H9 (cell line): ENCODE measurements around the gene ALDH6A1. TPM values are rescaled to one million over a fixed set of nuclear protein-coding genes. Genes with fewer than 3 reads are reported as not detected.

ENCODE experiments used
- DNase-seq: peaks from one replicate; pipeline ENCODE4 v3.0.0-alpha.2; 2017
- H2AFZ ChIP-seq: one replicate; pipeline ENCODE4 v1.6.1; 2013; ENCODE audit warnings: mild to moderate bottlenecking, low read length, control low read depth, moderate library complexity
- H2AK5ac ChIP-seq: 2 replicates; pipeline ENCODE4 v1.6.1; 2013; ENCODE audit warnings: low read length, control low read depth, mixed read lengths; ENCODE audit not compliant: insufficient read length
- H2BK120ac ChIP-seq: one replicate; pipeline ENCODE4 v1.6.1; 2013; ENCODE audit warnings: low read depth, mild to moderate bottlenecking, low read length, control low read depth, inconsistent platforms; ENCODE audit not compliant: poor library complexity, severe bottlenecking
- H2BK12ac ChIP-seq: 2 replicates; pipeline ENCODE4 v1.6.1; 2013; ENCODE audit warnings: low read length, control low read depth, mixed read lengths, low read depth; ENCODE audit not compliant: insufficient read length
- H2BK15ac ChIP-seq: 2 replicates; pipeline ENCODE4 v1.6.1; 2013; ENCODE audit warnings: low read depth, low read length, control low read depth
- H2BK20ac ChIP-seq: one replicate; pipeline ENCODE4 v1.6.1; 2013; ENCODE audit warnings: low read depth, mild to moderate bottlenecking, low read length, control low read depth, inconsistent platforms; ENCODE audit not compliant: poor library complexity, severe bottlenecking
- H2BK5ac ChIP-seq: 2 replicates; pipeline ENCODE4 v1.6.1; 2013; ENCODE audit warnings: low read length, control low read depth, mixed read lengths; ENCODE audit not compliant: insufficient read length
- H3K14ac ChIP-seq: 2 replicates; pipeline ENCODE4 v1.6.1; 2013; ENCODE audit warnings: low read length, control low read depth; ENCODE audit not compliant: insufficient read depth
- H3K18ac ChIP-seq: 2 replicates; pipeline ENCODE4 v1.6.1; 2013; ENCODE audit warnings: low read depth, mild to moderate bottlenecking, mixed read lengths, low read length, control low read depth; ENCODE audit not compliant: insufficient read length
- H3K23ac ChIP-seq: 2 replicates; pipeline ENCODE4 v1.6.1; 2013; ENCODE audit warnings: low read length, control low read depth, mixed read lengths, low read depth; ENCODE audit not compliant: insufficient read length
- H3K23me2 ChIP-seq: 2 replicates; pipeline ENCODE4 v1.6.1; 2013; ENCODE audit warnings: low read depth, mild to moderate bottlenecking, mixed read lengths, low read length, control low read depth; ENCODE audit not compliant: insufficient read length, poor library complexity, severe bottlenecking
- H3K27ac ChIP-seq: 2 replicates; pipeline ENCODE4 v1.5.1; 2013; ENCODE audit warnings: low read length, control low read depth, mixed read lengths, low read depth; ENCODE audit not compliant: insufficient read length
- H3K27me3 ChIP-seq: 2 replicates; pipeline ENCODE4 v1.6.1; 2013; ENCODE audit warnings: low read length, control low read depth, inconsistent platforms; ENCODE audit not compliant: insufficient read depth
- H3K4ac ChIP-seq: 2 replicates; pipeline ENCODE4 v1.6.1; 2013; ENCODE audit warnings: low read depth, mild to moderate bottlenecking, control low read depth, inconsistent platforms, low read length, moderate library complexity
- H3K4me1 ChIP-seq: 2 replicates; pipeline ENCODE4 v1.6.1; 2013; ENCODE audit warnings: low read length, control low read depth, inconsistent platforms; ENCODE audit not compliant: insufficient read depth
- H3K4me2 ChIP-seq: 2 replicates; pipeline ENCODE4 v1.6.1; 2013; ENCODE audit warnings: low read length, control low read depth, mixed read lengths; ENCODE audit not compliant: insufficient read length, insufficient read depth
- H3K56ac ChIP-seq: 2 replicates; pipeline ENCODE4 v1.6.1; 2013; ENCODE audit warnings: low read depth, mild to moderate bottlenecking, mixed read lengths, low read length, control low read depth; ENCODE audit not compliant: insufficient read length
- H3K79me1 ChIP-seq: 2 replicates; pipeline ENCODE4 v1.6.1; 2013; ENCODE audit warnings: low read depth, mild to moderate bottlenecking, moderate library complexity, low read length, control low read depth, inconsistent platforms; ENCODE audit not compliant: insufficient read depth, poor library complexity, severe bottlenecking
- H3K79me2 ChIP-seq: 2 replicates; pipeline ENCODE4 v1.6.1; 2013; ENCODE audit warnings: low read length, control low read depth, inconsistent platforms; ENCODE audit not compliant: insufficient read depth
- H3K9ac ChIP-seq: 2 replicates; pipeline ENCODE4 v1.6.1; 2013; ENCODE audit warnings: low read length, control low read depth, mixed read lengths; ENCODE audit not compliant: insufficient read length; ENCODE audit errors: extremely low read depth
- H3K9me3 ChIP-seq: one replicate; pipeline ENCODE4 v1.6.1; 2013; ENCODE audit warnings: low read depth, low read length, inconsistent platforms; ENCODE audit not compliant: control insufficient read depth
- H3T11ph ChIP-seq: one replicate; pipeline ENCODE4 v1.6.1; 2013; ENCODE audit warnings: mild to moderate bottlenecking, low read length, control low read depth, inconsistent platforms
- H4K20me1 ChIP-seq: one replicate; pipeline ENCODE4 v1.6.1; 2013; ENCODE audit not compliant: control insufficient read depth, insufficient read length, insufficient read depth
- H4K5ac ChIP-seq: 2 replicates; pipeline ENCODE4 v1.6.1; 2013; ENCODE audit warnings: low read depth, mild to moderate bottlenecking, mixed read lengths, low read length, control low read depth; ENCODE audit not compliant: insufficient read length
- H4K8ac ChIP-seq: replicated peaks from 2 replicates; pipeline ENCODE4 v1.6.1; 2013; ENCODE audit warnings: low read length, control low read depth, mixed read lengths, low read depth; ENCODE audit not compliant: insufficient read length
- H4K91ac ChIP-seq: 2 replicates; pipeline ENCODE4 v1.6.1; 2013; ENCODE audit warnings: low read depth, mild to moderate bottlenecking, moderate library complexity, mixed read lengths, low read length, control low read depth; ENCODE audit not compliant: insufficient read length
- H3K27ac Mint-ChIP-seq, 3 experiments: 2 replicates in 2 of 3; 3 replicates in 1 of 3; pipeline ENCODE4 v1.8.0; 2020 to 2021; ENCODE audit warnings: mixed read lengths in 3 of 3, mild to moderate bottlenecking in 1 of 3, moderate library complexity in 1 of 3
- H3K27me3 Mint-ChIP-seq: 2 replicates; pipeline ENCODE4 v1.8.0; 2021; ENCODE audit warnings: low read depth, mild to moderate bottlenecking, moderate library complexity, mixed read lengths
- H3K36me3 Mint-ChIP-seq, 3 experiments: 2 replicates in 2 of 3; 3 replicates in 1 of 3; pipeline ENCODE4 v1.8.0; 2020 to 2021; ENCODE audit warnings: low read depth in 3 of 3, mixed read lengths in 3 of 3; ENCODE audit not compliant: insufficient read depth in 1 of 3
- H3K4me1 Mint-ChIP-seq, 2 experiments: 2 replicates each; pipeline ENCODE4 v1.8.0; 2020; ENCODE audit warnings: mixed read lengths in 2 of 2
- H3K4me3 Mint-ChIP-seq, 2 experiments: 2 replicates in 1 of 2; 3 replicates in 1 of 2; pipeline ENCODE4 v1.8.0; 2020 to 2021; ENCODE audit warnings: mild to moderate bottlenecking in 2 of 2, mixed read lengths in 2 of 2, moderate library complexity in 1 of 2
- H3K9me3 Mint-ChIP-seq, 2 experiments: 2 replicates in 1 of 2; 3 replicates in 1 of 2; pipeline ENCODE4 v1.8.0; 2020; ENCODE audit warnings: mild to moderate bottlenecking in 2 of 2, mixed read lengths in 2 of 2, moderate library complexity in 1 of 2
- WGBS: extraction: QIAGEN DNeasy Blood & Tissue Kit; methylation state at CpG from one replicate; pipeline ENCODE4 v1.1.7; 2013; ENCODE audit warnings: missing lambda C conversion rate, low lambda C conversion rate, mixed read lengths; ENCODE audit not compliant: insufficient read length; ENCODE audit errors: extremely low coverage; 5-methylcytosine and 5-hydroxymethylcytosine counted together
- total RNA-seq: library from RNA; stranded (reverse); gene quantifications from 2 replicates; pipeline ENCODE4 v1.2.1, GENCODE V29; 2021
- TF ChIP-seq, protein P1 (sequence below): fragments of 200-600 bp; sonication (generic); conservative IDR thresholded peaks from 3 replicates; pipeline ENCODE4 v1.8.0; 2021; ENCODE audit warnings: antibody characterized with exemption, mild to moderate bottlenecking

Gene ALDH6A1
- total RNA-seq, 1 experiment from 2014 or later = 37.8 TPM

DNA sequence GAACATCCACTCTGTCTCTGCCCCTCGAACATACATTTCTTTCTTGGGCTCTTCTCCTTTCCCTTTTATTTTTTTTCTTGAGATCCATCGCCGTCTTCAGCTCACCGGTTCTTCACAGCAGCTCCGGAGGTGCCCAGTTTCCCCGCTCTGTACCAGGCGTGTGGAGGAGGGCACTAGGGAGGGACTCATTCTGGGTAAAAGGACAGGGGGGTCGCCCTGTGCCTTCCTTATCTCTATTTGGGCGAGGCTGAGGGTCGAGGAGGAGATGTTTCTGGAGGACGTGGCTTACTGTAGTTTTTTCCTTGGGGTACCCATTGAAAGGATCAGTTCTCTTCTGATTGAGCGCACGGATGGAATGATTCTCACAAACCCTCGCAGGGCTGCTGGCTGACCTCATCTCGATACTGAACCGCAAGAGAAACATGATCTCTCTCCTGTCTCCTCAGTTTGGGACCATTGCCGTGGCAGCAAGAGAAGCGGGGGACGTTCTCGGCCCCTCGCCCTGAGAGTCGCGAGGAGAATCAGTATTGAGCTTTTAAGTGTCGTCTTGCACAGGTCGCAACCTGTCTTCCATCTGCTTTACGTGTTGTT lies 889 bp upstream of the ALDH6A1 start:
- Histone ChIP-seq H3T11ph (no peak overlapping the region), H3K18ac (peak overlapping the region; percentile 74), H2BK5ac (peak overlapping the region; percentile 58), H2BK20ac (no peak overlapping the region), H3K56ac (peak overlapping the region; percentile 2), H2AK5ac (no peak overlapping the region), H3K14ac (peak overlapping the region; percentile 76), H3K27ac (peak overlapping the region; percentile 10), H3K4ac (no peak overlapping the region; the same call in 1 of the 2 replicates), H4K20me1 (no peaks in the 10 kb centered on the region), H2BK15ac (no peak overlapping the region), H2AFZ (no peak overlapping the region), H3K27me3 (no peaks in the 10 kb centered on the region), H2BK12ac (peak overlapping the region; percentile 31), H3K9ac (peak overlapping the region; percentile 96), H4K8ac (no peak overlapping the region), H4K5ac (peak overlapping the region; percentile 36), H3K79me2 (no peaks in the 10 kb centered on the region; the same call in 1 of the 2 replicates), H3K4me1 (no peaks in the 10 kb centered on the region), H3K9me3 (no peaks in the 10 kb centered on the region), H3K23ac (no peak overlapping the region), H3K23me2 (peaks cover 4% of the 10 kb centered on the region), H3K79me1 (peaks cover 4% of the 10 kb centered on the region), H4K91ac (no peak overlapping the region), H3K4me2 (peak overlapping the region; percentile 67), H2BK120ac (no peak overlapping the region)
- no peaks in the 10 kb centered on the region; the same call in 1 of the 2 replicates for H3K27me3 Mint-ChIP-seq
- no peaks in the 10 kb centered on the region; a peak in 1 of 5 replicates for H3K9me3 Mint-ChIP-seq
- WGBS = no CpG with 5 or more reads among the region's 26 CpGs
- H3K4me3 Mint-ChIP-seq = peak overlapping the region; percentile 96 to 98
- peaks cover 11 to 15% of the 10 kb centered on the region in 2 experiments for H3K4me1 Mint-ChIP-seq
- peak overlapping the region; percentile 97 to 100 (median 99) for H3K27ac Mint-ChIP-seq
- TF ChIP-seq, protein P1, sequence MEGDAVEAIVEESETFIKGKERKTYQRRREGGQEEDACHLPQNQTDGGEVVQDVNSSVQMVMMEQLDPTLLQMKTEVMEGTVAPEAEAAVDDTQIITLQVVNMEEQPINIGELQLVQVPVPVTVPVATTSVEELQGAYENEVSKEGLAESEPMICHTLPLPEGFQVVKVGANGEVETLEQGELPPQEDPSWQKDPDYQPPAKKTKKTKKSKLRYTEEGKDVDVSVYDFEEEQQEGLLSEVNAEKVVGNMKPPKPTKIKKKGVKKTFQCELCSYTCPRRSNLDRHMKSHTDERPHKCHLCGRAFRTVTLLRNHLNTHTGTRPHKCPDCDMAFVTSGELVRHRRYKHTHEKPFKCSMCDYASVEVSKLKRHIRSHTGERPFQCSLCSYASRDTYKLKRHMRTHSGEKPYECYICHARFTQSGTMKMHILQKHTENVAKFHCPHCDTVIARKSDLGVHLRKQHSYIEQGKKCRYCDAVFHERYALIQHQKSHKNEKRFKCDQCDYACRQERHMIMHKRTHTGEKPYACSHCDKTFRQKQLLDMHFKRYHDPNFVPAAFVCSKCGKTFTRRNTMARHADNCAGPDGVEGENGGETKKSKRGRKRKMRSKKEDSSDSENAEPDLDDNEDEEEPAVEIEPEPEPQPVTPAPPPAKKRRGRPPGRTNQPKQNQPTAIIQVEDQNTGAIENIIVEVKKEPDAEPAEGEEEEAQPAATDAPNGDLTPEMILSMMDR = no peak
- DNase-seq = no peak
- H3K36me3 Mint-ChIP-seq = no peaks in the 10 kb centered on the region; a peak in 1 of 7 replicates
